Measurements from ENCODE around the gene YWHAE. TPM values are rescaled to one million over a fixed set of nuclear protein-coding genes. Genes with fewer than 3 reads are reported as not detected.

Gene YWHAE
- total RNA-seq, 1 experiment from 2014 or later = 537 TPM

DNA sequence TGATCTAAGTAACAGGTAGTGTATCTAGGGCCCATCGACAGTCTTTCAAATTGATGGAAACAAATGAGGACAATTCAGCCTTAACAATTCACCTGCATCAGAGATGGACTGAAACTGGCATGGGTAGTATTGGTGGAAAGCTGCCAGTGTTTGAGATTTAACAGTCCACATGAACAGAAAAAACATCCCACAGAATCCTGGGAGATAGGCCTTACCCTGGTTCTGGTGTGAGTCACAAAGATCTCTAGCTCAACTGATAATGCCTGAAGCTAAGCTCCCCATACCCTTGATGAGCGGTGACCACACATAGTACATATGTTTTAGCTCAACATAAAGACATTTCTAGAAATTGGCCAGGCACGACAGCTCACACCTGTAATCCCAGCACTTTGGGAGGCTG lies 34.1 kb upstream of the YWHAE start:
- Histone ChIP-seq H3K27me3 (ENCODE audit: control insufficient read depth, insufficient read depth, low read length) (no peaks in the 10 kb centered on the region), H3K4me3 (ENCODE audit: low read depth in 2 of 2, low read length in 2 of 2) (no peak overlapping the region), H3K9me3 (ENCODE audit: control insufficient read depth, insufficient read depth, low read depth, low read length) (no peaks in the 10 kb centered on the region), H3K4me1 (ENCODE audit: control insufficient read depth, insufficient read depth, low read length) (peaks cover 5% of the 10 kb centered on the region; the same call in 1 of the 2 replicates), H3K27ac (ENCODE audit: low read length) (no peak overlapping the region), H3K36me3 (ENCODE audit: control insufficient read depth, insufficient read depth, low read length) (peaks cover 12% of the 10 kb centered on the region)
- intact Hi-C loops (cut with micrococcal nuclease; ENCODE audit: unreplicated experiment) = no loop called here
- ChIA-PET POLR2A (no interaction called here), CTCF (interaction anchor here (0.7 kb wide), 1 partner anchor 7 kb away, joined by 7 read pairs; no protein-coding TSS in a partner anchor)
- BruUV-seq (replicated peaks) = no TSS peak
- no peak for ATAC-seq
- DNase-seq (ENCODE audit: low read depth, low spot score) = no peak
- in situ Hi-C loops (cut with HindIII; ENCODE audit: low pct_unique_long_range_greater_than_20kb, low sequenced_read_pairs) = no loop called here
- no peak for TF ChIP-seq POLR2AphosphoS5 (IDR thresholded peaks at IDR 0.05; ENCODE audit: low read depth, low read length)
- no peak for TF ChIP-seq TCF7L2 (IDR thresholded peaks at IDR 0.05; ENCODE audit: low read depth, low read length)
- no peak for TF ChIP-seq REST (IDR thresholded peaks at IDR 0.05; ENCODE audit: insufficient read depth in 1 of 2, low read depth in 2 of 2, low read length in 1 of 2)
- TF ChIP-seq, protein P1, sequence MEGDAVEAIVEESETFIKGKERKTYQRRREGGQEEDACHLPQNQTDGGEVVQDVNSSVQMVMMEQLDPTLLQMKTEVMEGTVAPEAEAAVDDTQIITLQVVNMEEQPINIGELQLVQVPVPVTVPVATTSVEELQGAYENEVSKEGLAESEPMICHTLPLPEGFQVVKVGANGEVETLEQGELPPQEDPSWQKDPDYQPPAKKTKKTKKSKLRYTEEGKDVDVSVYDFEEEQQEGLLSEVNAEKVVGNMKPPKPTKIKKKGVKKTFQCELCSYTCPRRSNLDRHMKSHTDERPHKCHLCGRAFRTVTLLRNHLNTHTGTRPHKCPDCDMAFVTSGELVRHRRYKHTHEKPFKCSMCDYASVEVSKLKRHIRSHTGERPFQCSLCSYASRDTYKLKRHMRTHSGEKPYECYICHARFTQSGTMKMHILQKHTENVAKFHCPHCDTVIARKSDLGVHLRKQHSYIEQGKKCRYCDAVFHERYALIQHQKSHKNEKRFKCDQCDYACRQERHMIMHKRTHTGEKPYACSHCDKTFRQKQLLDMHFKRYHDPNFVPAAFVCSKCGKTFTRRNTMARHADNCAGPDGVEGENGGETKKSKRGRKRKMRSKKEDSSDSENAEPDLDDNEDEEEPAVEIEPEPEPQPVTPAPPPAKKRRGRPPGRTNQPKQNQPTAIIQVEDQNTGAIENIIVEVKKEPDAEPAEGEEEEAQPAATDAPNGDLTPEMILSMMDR (IDR thresholded peaks at IDR 0.05) = no peak
- no peak for TF ChIP-seq SIN3A (IDR thresholded peaks at IDR 0.05; ENCODE audit: borderline replicate concordance, insufficient read depth, low read depth, low read length)

GRCh38 chr17:1431631-1432104 lies 31.6 kb upstream of the YWHAE start:
- Histone ChIP-seq H3K4me1 (ENCODE audit: control insufficient read depth, insufficient read depth, low read length) (no peaks in the 10 kb centered on the region), H3K36me3 (ENCODE audit: control insufficient read depth, insufficient read depth, low read length) (peaks cover 12% of the 10 kb centered on the region), H3K4me3 (ENCODE audit: low read depth in 2 of 2, low read length in 2 of 2) (no peak overlapping the region), H3K9me3 (ENCODE audit: control insufficient read depth, insufficient read depth, low read depth, low read length) (no peaks in the 10 kb centered on the region), H3K27me3 (ENCODE audit: control insufficient read depth, insufficient read depth, low read length) (no peaks in the 10 kb centered on the region), H3K27ac (ENCODE audit: low read length) (no peak overlapping the region)
- in situ Hi-C loops (cut with HindIII; ENCODE audit: low pct_unique_long_range_greater_than_20kb, low sequenced_read_pairs) (no loop called here), intact Hi-C loops (cut with micrococcal nuclease; ENCODE audit: unreplicated experiment) (no loop called here)
- CTCF ChIA-PET = no interaction called here
- no peak for ATAC-seq
- DNase-seq (ENCODE audit: low read depth, low spot score) = no peak
- POLR2A ChIA-PET = no interaction called here
- TF ChIP-seq REST (IDR thresholded peaks at IDR 0.05; ENCODE audit: insufficient read depth in 1 of 2, low read depth in 2 of 2, low read length in 1 of 2) = no peak
- TF ChIP-seq, protein P1 (IDR thresholded peaks at IDR 0.05) = no peak
- TF ChIP-seq TCF7L2 (IDR thresholded peaks at IDR 0.05; ENCODE audit: low read depth, low read length) = no peak
- no peak for TF ChIP-seq SIN3A (IDR thresholded peaks at IDR 0.05; ENCODE audit: borderline replicate concordance, insufficient read depth, low read depth, low read length)
- no peak for TF ChIP-seq POLR2AphosphoS5 (IDR thresholded peaks at IDR 0.05; ENCODE audit: low read depth, low read length)
- BruUV-seq (replicated peaks) = no TSS peak

Data from Panc1 (cell line).